Measurements from ENCODE around the gene TPMT. TPM values are rescaled to one million over a fixed set of nuclear protein-coding genes. Genes with fewer than 3 reads are reported as not detected.
"Not testable (repeated sequence)": the region's sequence is repeated elsewhere in the genome, so short reads cannot be mapped to it uniquely, and the experiment has no call there.

TPMT gene
- total RNA-seq, 1 donor from 2014 or later = 0.72 TPM

DNA sequence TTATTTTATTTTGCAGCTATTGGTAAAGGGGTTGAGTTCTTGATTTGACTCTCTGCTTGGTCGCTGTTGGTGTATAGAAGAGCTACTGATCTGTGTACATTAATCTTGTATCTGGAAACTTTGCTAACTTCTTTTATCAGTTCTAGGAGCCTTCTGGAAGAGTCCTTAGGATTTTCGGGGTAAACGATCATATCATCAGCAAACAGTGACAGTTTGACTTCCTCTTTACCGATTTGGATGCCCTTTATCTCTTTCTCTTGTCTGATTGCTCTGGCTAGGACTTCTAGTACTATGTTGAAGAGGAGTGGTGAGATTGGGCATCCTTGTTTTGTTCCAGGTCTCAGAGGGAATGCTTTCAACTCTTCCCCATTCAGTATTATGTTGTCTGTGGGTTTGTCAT lies 21.3 kb upstream of the TPMT start:
- H3K36me3 Mint-ChIP-seq (ENCODE audit: low read depth) = peaks cover 12% of the 10 kb centered on the region
- intact Hi-C loops (cut with micrococcal nuclease); H3K27me3 Mint-ChIP-seq; H3K27ac Mint-ChIP-seq; H3K9me3 Mint-ChIP-seq; H3K4me3 Mint-ChIP-seq; DNase-seq; H3K4me1 Mint-ChIP-seq: not testable (repeated sequence)

GRCh38 chr6:18171871-18172270 lies 17.0 kb upstream of the TPMT start:
- H3K27me3 Mint-ChIP-seq = no peaks in the 10 kb centered on the region
- H3K36me3 Mint-ChIP-seq (ENCODE audit: low read depth) = peaks cover 18% of the 10 kb centered on the region
- no peaks in the 10 kb centered on the region for H3K4me1 Mint-ChIP-seq
- no peak for DNase-seq
- intact Hi-C loops (cut with micrococcal nuclease) = no loop called here
- H3K4me3 Mint-ChIP-seq = no peak overlapping the region
- no peak overlapping the region for H3K27ac Mint-ChIP-seq
- H3K9me3 Mint-ChIP-seq = peaks cover 4% of the 10 kb centered on the region

GRCh38 chr6:18168264-18168663 lies 13.4 kb upstream of the TPMT start:
- intact Hi-C loops (cut with micrococcal nuclease) = no loop called here
- H3K27ac Mint-ChIP-seq = no peak overlapping the region
- H3K9me3 Mint-ChIP-seq = peaks cover 4% of the 10 kb centered on the region
- no peaks in the 10 kb centered on the region for H3K27me3 Mint-ChIP-seq
- H3K4me1 Mint-ChIP-seq = no peaks in the 10 kb centered on the region
- DNase-seq = no peak
- no peak overlapping the region for H3K4me3 Mint-ChIP-seq
- peaks cover 14% of the 10 kb centered on the region for H3K36me3 Mint-ChIP-seq (ENCODE audit: low read depth)

DNA sequence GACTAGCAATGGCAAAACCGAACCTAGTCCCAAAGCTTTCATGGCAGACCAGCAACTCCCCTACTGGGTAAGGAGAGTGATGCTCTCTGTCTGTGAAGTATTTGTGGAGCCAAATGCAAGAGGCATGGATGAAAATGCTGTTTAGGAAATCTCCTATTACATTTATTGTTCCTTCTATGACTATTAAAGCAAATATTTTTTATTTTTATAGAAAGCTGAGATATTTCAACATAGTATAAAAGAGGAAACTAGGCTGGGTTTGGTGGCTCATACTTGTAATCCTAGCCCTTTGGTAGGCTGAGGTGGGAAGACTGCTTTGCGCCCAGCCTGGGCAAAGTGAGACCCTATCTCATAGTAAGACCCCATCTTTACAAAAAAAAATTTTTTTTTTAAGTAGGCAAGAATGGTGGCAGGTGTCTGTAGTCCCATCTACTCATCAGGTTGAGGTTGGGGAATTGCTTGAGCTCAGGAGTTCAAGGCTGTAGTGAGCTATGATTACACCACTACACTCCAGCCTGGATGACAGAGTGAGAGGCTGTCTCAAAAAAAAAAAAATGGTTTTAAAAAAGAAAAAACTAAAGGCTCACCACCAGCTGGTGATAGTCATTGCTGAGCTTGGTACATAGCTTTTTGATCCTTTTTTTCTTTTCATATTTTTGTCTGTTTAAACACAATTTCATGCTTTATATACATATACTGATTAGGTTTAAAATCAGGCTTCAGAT lies 11.6 kb upstream of the TPMT start:
- intact Hi-C loops (cut with micrococcal nuclease) = no loop called here
- no peak overlapping the region for H3K4me3 Mint-ChIP-seq

GRCh38 chr6:18165751-18166150 lies 10.9 kb upstream of the TPMT start:
- intact Hi-C loops (cut with micrococcal nuclease) = no loop called here
- Mint-ChIP-seq H3K27ac (no peak overlapping the region), H3K4me3 (no peak overlapping the region), H3K4me1 (peaks cover 7% of the 10 kb centered on the region), H3K27me3 (no peaks in the 10 kb centered on the region), H3K9me3 (peaks cover 4% of the 10 kb centered on the region), H3K36me3 (ENCODE audit: low read depth) (peaks cover 33% of the 10 kb centered on the region)
- no peak for DNase-seq

More for the DNA sequence above, 11.6 kb upstream of the TPMT start:
- DNase-seq = no peak
- H3K4me1 Mint-ChIP-seq = peaks cover under 1% of the 10 kb centered on the region
- H3K36me3 Mint-ChIP-seq (ENCODE audit: low read depth) = peaks cover 26% of the 10 kb centered on the region
- no peak overlapping the region for H3K27ac Mint-ChIP-seq
- peaks cover 4% of the 10 kb centered on the region for H3K9me3 Mint-ChIP-seq
- H3K27me3 Mint-ChIP-seq = no peaks in the 10 kb centered on the region

- peaks cover 27% of the 10 kb centered on the region for H3K36me3 Mint-ChIP-seq (ENCODE audit: low read depth)
- intact Hi-C loops (cut with micrococcal nuclease) = no loop called here
- peaks cover 7% of the 10 kb centered on the region for H3K4me1 Mint-ChIP-seq
- no peaks in the 10 kb centered on the region for H3K27me3 Mint-ChIP-seq
- H3K27ac Mint-ChIP-seq = no peak overlapping the region
- no peaks in the 10 kb centered on the region for H3K9me3 Mint-ChIP-seq
- no peak for DNase-seq
- H3K4me3 Mint-ChIP-seq = no peak overlapping the region
Observed at GRCh38 chr6:18162401-18162800, 7.5 kb upstream of the TPMT start.

GRCh38 chr6:18161431-18161830 lies 6.6 kb upstream of the TPMT start:
- H3K9me3 Mint-ChIP-seq = no peaks in the 10 kb centered on the region
- H3K36me3 Mint-ChIP-seq (ENCODE audit: low read depth) = peaks cover 27% of the 10 kb centered on the region
- no peaks in the 10 kb centered on the region for H3K27me3 Mint-ChIP-seq
- peaks cover 7% of the 10 kb centered on the region for H3K4me1 Mint-ChIP-seq
- DNase-seq = no peak
- no peak overlapping the region for H3K4me3 Mint-ChIP-seq
- intact Hi-C loops (cut with micrococcal nuclease) = no loop called here
- H3K27ac Mint-ChIP-seq = peak overlapping the region; percentile 25

- peaks cover 11% of the 10 kb centered on the region for H3K4me1 Mint-ChIP-seq
- H3K4me3 Mint-ChIP-seq = no peak overlapping the region
- no peak overlapping the region for H3K27ac Mint-ChIP-seq
- H3K27me3 Mint-ChIP-seq = no peaks in the 10 kb centered on the region
- no peak for DNase-seq
- H3K36me3 Mint-ChIP-seq (ENCODE audit: low read depth) = peaks cover 27% of the 10 kb centered on the region
- H3K9me3 Mint-ChIP-seq = no peaks in the 10 kb centered on the region
- intact Hi-C loops (cut with micrococcal nuclease) = no loop called here
Observed at GRCh38 chr6:18160911-18161310, 6.0 kb upstream of the TPMT start.

DNA sequence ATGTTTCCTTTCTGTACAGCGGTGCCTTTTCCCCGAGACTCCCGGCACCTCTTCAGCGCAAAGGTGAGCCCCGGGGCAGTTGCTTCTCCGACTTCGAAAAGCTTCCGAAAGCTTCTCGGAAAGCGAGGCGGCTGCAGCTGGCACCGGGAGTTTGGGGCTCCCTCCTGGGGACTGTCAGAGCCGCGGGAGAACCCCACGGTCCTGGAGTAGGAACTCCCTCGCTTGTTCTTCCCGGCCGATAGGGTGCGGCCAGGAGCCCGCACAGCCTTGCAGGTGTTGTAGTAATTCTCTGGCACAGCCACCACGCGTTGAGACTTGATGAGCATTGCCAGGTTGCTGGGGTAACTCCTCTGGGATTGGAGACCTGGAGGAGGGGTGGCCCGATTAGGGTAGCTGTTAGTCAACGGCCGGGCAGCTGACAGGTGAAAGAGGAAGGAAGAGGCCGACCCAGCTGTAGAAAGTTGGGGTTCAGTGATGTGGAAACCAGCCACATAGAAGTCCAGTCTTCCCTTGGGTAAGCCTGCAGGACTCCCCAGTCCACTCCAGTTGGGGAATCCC lies 1.1 kb upstream of the TPMT start:
- intact Hi-C loops (cut with micrococcal nuclease) = loop anchor here (1.0 to 2.0 kb wide), 5 partner anchors 33 to 555 kb away; partner anchors contain the start of genes FAM8A1, NHLRC1 and NUP153
- peak; percentile 83 for DNase-seq

DNA sequence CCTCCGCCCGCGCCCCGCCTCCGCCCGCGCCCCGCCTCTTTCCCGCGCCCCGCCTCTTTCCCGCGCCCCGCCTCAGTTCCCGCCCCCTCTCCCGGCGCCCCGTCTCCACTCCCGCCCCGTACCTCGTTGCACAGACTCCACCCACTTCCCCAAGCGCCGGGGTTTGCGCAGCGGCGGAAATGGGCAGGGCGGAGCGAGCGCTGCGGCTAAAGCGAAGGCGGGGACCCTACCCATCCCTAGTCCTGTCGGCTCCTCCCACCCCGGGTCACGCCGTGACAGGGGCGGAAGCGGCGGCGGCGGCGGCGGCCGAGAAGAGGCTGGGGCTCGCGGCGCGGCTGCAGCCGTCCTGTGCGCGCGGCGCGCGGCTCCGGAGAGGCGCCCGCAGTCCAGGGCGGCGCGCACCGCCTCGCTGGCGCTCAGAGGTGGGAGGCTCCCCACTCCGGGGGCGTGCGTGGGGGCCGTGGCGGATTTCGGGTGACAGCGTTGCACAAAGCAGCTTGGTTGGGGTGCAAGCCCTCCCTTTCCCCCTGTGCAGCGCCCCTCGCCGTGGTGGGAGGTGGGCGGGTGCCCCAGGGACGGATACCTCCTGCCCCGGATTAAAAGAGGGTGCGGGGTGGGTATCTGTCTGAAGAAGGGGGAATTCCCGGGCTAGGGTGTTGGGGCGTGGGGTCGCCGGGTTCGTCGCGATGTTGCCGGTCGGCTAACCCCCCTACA lies 430 bp upstream of the TPMT start, which contains the start of gene KDM1B:
TSS of gene KDM1B (plus strand) at position 273 of the 714 bp plus-strand sequence. CDS start 4,474 bp downstream, outside the sequence.
- Mint-ChIP-seq H3K9me3 (peaks cover 6% of the 10 kb centered on the region), H3K27me3 (peaks cover 4% of the 10 kb centered on the region), H3K36me3 (ENCODE audit: low read depth) (peaks cover 4% of the 10 kb centered on the region), H3K4me1 (peaks cover 20% of the 10 kb centered on the region), H3K27ac (peak within 1 kb of the TSS; percentile 92), H3K4me3 (peak within 1 kb of the TSS; percentile 97)
- intact Hi-C loops (cut with micrococcal nuclease) = loop anchor here (1.0 to 2.0 kb wide), 5 partner anchors 33 to 555 kb away; partner anchors contain the start of genes FAM8A1, NHLRC1 and NUP153
- DNase-seq = peak; percentile 100

More for the DNA sequence above, 1.1 kb upstream of the TPMT start:
- Mint-ChIP-seq H3K4me3 (peak overlapping the region; percentile 97), H3K4me1 (peaks cover 21% of the 10 kb centered on the region), H3K27ac (peak overlapping the region; percentile 92), H3K27me3 (peaks cover 4% of the 10 kb centered on the region), H3K9me3 (peaks cover 6% of the 10 kb centered on the region), H3K36me3 (ENCODE audit: low read depth) (peaks cover 5% of the 10 kb centered on the region)

GRCh38 chr6:18153311-18153703 lies 1.6 kb downstream of the TPMT start:
- intact Hi-C loops (cut with micrococcal nuclease) = no loop called here
- no peak overlapping the region for H3K27ac Mint-ChIP-seq
- no peak overlapping the region for H3K4me3 Mint-ChIP-seq
- H3K4me1 Mint-ChIP-seq = peaks cover 23% of the 10 kb centered on the region
- H3K36me3 Mint-ChIP-seq (ENCODE audit: low read depth) = peaks cover 3% of the 10 kb centered on the region
- DNase-seq = no peak
- H3K9me3 Mint-ChIP-seq = peaks cover 6% of the 10 kb centered on the region
- H3K27me3 Mint-ChIP-seq = peaks cover 4% of the 10 kb centered on the region

GRCh38 chr6:18151801-18152200 lies 3.1 kb downstream of the TPMT start:
- no peak for DNase-seq
- Mint-ChIP-seq H3K27me3 (peaks cover 4% of the 10 kb centered on the region), H3K27ac (no peak overlapping the region), H3K9me3 (peaks cover 6% of the 10 kb centered on the region), H3K4me1 (peaks cover 27% of the 10 kb centered on the region), H3K36me3 (ENCODE audit: low read depth) (peaks cover 4% of the 10 kb centered on the region), H3K4me3 (no peak overlapping the region)
- intact Hi-C loops (cut with micrococcal nuclease) = no loop called here

DNA sequence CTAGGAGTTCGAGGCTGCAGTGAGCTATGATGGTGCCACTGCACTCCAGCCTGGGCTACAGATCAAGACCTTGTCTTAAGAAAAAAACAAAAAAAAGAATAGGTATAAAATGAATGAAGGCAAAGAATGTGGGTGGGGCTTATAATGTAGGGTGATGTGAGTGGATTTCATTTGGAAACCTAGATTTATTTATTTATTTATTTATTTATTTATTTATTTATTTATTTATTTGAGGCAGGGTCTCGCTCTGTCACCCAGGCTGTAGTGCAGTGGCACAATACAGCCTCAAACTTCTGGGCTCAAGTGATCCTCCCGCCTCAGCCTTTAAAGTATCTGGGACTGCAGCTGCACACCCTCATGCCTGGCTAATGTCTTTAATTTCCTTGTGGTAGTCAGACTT lies 3.5 kb downstream of the TPMT start:
- H3K4me3 Mint-ChIP-seq; H3K27ac Mint-ChIP-seq; intact Hi-C loops (cut with micrococcal nuclease); DNase-seq; H3K36me3 Mint-ChIP-seq (ENCODE audit: low read depth); H3K27me3 Mint-ChIP-seq; H3K9me3 Mint-ChIP-seq: not testable (repeated sequence)
- H3K4me1 Mint-ChIP-seq = peaks cover 27% of the 10 kb centered on the region
